ENCODE results near the gene SH3D19.

SH3D19 gene

GRCh38 chr4:151150821-151151580 is 174.4 kb downstream of the SH3D19 start:
- no peak overlapping the region for H3K4me3 ChIP-seq (ENCODE audit: low read depth, low read length)
- DNase-seq (ENCODE audit: low read depth) = no peak
- no peak for TF ChIP-seq CTCF (IDR thresholded peaks at IDR 0.05; ENCODE audit: insufficient read depth, low read depth, low read length, missing control alignments)

- TF ChIP-seq CTCF (IDR thresholded peaks at IDR 0.05; ENCODE audit: insufficient read depth, low read depth, low read length, missing control alignments) = no peak
These were observed 177.1 kb downstream of the SH3D19 start for GRCh38 chr4:151148261-151148660.

GRCh38 chr4:151147000-151147399 is 178.4 kb downstream of the SH3D19 start:
- DNase-seq (ENCODE audit: low read depth) = no peak
- H3K4me3 ChIP-seq (ENCODE audit: low read depth, low read length) = no peak overlapping the region
- TF ChIP-seq CTCF (IDR thresholded peaks at IDR 0.05; ENCODE audit: insufficient read depth, low read depth, low read length, missing control alignments) = no peak

More at GRCh38 chr4:151148261-151148660, 177.1 kb downstream of the SH3D19 start:
- no peak for DNase-seq (ENCODE audit: low read depth)
- no peak overlapping the region for H3K4me3 ChIP-seq (ENCODE audit: low read depth, low read length)

- no peak overlapping the region for H3K4me3 ChIP-seq (ENCODE audit: low read depth, low read length)
- no peak for DNase-seq (ENCODE audit: low read depth)
- TF ChIP-seq CTCF (IDR thresholded peaks at IDR 0.05; ENCODE audit: insufficient read depth, low read depth, low read length, missing control alignments) = no peak
These were observed 180.9 kb downstream of the SH3D19 start for GRCh38 chr4:151144329-151145072.

- no peak for DNase-seq (ENCODE audit: low read depth)
- H3K4me3 ChIP-seq (ENCODE audit: low read depth, low read length) = no peak overlapping the region
- TF ChIP-seq CTCF (IDR thresholded peaks at IDR 0.05; ENCODE audit: insufficient read depth, low read depth, low read length, missing control alignments) = no peak
These were observed 181.6 kb downstream of the SH3D19 start for GRCh38 chr4:151143811-151144210.

- TF ChIP-seq CTCF (IDR thresholded peaks at IDR 0.05; ENCODE audit: insufficient read depth, low read depth, low read length, missing control alignments) = no peak
- DNase-seq (ENCODE audit: low read depth) = no peak
These were observed 182.2 kb downstream of the SH3D19 start for GRCh38 chr4:151143162-151143561.

More at GRCh38 chr4:151143162-151143561, 182.2 kb downstream of the SH3D19 start:
- H3K4me3 ChIP-seq (ENCODE audit: low read depth, low read length) = no peak overlapping the region
